ELR (cell line): ENCODE data around the gene BMP10.
A peak's percentile ranks its signal among the peaks of the same experiment; 100 is the strongest.

Experiments
- DNase-seq: peaks from one replicate; pipeline ENCODE4 v3.0.0-alpha.2; 2015; ENCODE audit warnings: low read depth

BMP10 gene

DNA sequence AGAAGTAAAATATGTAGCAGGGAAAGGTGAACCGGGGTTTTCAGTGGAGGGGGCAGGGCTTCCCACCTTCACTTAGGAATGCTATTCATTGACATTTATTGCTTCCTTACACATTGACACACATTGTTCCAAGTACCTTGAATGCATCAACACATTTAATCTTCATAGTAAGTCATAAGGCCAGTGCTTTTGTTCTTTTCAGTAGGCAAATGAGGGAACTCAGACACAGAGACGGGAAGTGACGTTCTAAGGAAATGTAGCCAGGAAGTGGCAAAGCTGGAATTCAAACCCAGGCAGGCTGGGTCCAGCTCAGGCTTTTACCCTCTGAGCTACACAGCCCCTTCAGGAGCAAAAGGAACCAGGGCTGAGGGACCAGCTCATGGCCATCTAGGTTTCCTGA, 20.7 kb downstream of the BMP10 start:
- no peak for DNase-seq

DNA sequence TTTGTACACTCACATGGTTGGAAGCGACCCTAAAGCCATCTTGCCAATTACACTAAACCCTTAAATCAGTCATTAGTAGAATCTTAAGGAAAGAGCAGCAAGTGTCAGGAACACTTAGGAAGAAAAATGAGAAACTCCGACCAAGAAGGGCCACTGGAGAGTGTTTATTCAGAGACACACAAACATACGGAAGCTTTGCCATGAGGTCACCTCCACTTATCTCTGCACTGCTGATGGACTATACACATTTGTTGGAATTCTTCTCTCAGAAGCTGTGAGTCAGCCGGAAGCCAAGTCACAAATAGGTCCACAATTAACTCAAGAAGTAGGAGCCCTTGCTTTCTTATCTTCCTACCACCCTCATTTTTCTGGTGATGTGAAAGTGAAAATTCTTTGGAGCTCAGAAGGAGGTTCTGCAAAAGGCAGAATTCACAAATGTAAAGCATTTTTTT, 21.6 kb downstream of the BMP10 start:
- peak; percentile 80 for DNase-seq

DNA sequence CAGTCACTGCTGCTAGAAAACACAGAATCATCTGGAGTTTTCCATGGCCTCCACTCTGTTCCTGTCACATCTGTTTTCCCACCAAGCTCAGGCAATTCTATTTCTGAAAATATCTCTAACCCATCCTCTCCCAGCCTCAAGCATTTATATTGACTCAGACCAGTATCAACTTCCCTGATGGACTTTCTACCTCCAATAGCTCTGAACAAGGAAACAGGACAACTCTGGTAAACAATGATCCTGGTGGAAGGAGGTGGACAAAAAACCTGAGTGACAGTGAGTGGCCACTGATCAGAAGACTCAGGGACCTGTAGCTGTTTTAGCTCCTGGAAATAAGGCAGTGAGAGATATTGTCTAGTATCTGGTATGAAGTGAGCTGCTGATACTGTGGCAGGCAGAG, 23.4 kb downstream of the BMP10 start:
- DNase-seq, result no peak

DNA sequence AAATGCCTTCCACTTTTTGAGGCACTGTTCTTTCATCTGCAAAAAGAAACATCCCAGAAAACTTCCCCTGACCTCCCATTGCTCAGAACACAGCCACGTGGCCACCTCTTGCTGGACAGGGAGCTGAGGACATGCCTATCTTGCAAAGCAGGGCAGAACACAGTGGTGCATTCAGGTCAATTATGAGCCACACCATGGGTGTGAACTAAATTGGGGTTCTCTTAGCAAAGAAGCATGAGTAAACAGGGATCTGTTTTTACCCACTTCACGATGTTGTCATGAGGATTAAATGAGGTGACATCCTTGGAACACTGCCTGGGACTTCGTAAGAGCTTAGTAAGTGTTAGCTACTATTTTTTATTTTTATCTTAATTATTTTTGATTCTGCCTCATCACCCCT, 25.1 kb downstream of the BMP10 start:
- no peak for DNase-seq

DNA sequence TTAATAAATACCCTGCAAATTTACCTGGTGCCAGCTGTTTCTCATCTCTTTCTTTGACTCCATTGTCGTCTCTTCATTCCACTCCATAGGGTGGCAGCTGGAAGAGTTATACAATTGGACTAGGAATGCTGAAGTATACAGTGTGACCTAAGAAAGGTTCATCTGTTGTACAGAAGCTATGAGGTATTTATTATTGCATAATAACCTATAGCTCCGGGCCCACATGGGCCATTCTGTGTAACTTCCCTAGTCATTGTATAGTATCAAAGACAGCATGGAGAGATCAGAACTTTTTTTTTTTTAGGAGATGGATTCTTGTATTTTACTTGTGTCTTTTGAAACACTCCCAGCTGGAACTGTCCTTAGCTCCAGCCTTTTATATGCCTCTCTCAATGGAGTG, 26.2 kb downstream of the BMP10 start:
- DNase-seq, result no peak

- peak; percentile 35 for DNase-seq
Measured at GRCh38 chr2:68839260-68839833, 31.9 kb downstream of the BMP10 start.

GRCh38 chr2:68838641-68839040, 32.6 kb downstream of the BMP10 start:
- peak; percentile 9 for DNase-seq

DNA sequence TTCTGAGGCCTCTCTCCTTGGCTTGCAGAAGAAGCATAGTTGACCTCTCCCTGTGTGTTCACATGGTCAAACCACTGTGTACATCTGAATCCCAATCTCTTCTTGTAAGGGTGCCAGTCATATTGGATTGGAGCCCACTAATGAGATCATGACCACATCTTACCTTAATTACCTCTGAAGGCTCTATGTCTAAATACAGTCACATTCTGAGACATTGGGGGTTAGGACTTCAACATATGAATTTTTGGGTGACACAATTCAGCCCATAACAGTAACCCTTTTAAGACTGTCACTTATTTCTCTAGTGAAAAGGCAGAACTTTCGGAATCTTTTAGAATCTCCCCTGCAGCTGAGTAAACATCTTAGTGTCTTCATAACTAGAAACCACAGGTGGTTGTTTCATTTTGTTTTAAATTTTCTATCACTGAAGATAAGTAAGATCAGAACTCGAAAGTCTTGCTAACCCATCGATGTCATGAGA, 33.3 kb downstream of the BMP10 start:
- no peak for DNase-seq

GRCh38 chr2:68837164-68837860, 33.9 kb downstream of the BMP10 start:
- peak; percentile 16 for DNase-seq

DNA sequence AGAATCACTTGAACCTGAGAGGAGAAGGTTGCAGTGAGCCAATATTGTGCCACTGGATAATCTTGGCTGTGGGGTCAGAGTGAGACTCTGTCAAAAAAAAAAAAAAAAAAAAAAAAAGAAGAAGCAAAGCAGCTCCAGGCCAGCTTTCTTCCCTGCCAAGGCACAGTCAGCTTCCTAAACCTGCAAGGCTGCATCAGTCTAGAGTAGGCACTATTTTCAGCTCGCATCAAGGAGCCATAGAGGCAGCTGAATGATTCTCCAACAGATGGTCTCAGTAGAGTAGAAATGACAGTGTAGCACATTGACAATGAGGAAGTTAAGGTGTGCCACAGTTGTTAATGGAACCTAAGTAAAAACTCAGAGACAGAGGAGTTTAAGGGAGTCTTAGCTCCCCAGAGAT, 35.6 kb downstream of the BMP10 start:
- DNase-seq, result no peak

GRCh38 chr2:68834737-68835376, 36.3 kb downstream of the BMP10 start:
- no peak for DNase-seq

DNA sequence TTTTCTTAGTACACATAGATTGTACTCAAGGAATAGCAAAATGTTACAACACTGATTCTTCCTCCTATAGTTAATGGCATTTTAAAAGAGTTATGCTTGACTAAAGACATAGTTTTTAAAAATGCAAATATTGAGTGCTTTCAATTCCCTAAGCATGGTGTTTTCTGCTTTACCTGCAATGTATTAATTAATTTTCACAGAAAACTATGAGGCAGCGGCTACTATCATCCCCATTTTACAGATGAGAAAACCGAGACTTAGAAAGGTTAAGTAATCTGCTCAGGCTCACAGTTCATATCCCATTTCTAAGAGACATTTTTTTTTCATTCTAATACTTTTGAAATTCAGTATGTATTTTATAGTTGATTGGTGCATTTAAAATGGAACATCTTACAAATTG, 38.0 kb downstream of the BMP10 start:
- DNase-seq, result no peak

- peak; percentile 60 for DNase-seq
Measured at GRCh38 chr2:68832233-68832869, 38.8 kb downstream of the BMP10 start.

DNA sequence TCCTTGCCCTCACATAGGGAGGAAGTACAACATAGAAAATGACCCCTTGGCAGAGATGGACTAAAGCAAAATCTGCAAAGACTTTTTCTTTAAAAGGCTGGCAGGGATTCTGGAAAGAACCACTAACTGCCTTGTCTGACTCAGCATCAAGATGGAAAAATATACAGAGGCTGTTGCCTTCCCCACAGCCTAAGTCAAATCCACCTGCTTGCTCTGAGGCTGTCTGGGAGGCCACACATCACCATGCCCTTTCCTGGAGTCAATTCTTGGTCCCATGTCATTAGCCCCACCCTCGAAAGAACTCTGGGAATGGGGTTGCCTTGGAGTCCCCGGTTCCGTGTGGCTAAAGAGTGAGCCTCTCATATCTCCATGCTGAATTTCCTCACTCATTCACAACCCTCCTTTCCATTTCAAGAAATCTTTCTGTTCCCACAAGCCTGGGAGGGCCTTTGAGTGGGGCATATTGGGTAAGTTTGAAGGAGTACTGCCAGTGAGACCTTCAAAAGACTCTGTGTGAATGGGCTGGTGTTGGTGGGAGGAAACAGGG, 39.4 kb downstream of the BMP10 start:
- peak; percentile 52 for DNase-seq

GRCh38 chr2:68829749-68830148, 41.4 kb downstream of the BMP10 start:
- no peak for DNase-seq

DNA sequence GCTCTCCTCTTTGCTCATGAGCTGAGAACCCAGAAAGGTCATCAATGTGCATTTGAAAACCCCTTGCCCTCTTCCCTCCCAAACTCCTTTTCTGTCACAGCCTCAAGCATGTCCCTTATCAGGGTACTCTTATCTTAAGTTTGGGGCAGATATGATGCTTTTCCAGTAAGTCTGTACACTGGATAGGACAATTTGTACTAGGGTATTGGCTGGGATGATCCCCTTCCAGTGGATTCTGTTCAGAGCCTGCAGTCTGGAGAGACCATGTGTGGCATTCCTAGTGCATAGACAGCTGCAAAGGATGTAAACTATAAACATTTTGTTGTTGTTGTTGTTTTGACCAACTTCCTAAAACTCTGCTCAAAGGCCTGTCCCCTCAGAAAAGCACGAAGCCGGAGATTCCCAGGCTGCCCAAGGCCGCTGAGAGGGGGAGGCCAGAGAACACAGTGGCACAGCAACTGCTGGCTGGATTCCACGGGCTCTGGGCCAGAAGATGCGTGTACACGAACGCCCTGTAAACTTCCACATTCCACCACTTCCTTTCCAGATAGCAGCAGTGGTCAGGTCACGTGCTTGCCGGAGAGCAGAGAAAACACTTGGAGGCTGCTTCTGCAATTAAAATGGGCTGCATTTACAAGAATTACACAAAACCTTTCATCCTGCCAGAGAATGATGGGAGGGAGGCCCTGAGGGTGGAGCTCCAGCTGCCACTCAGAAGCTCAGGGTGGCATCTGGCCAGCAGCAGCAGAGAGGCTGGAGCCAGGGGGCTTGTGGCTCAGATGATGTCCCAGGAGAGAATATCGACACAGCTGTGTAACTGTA, 42.1 kb downstream of the BMP10 start:
- DNase-seq, result peak; percentile 96

GRCh38 chr2:68827666-68828065, 43.5 kb downstream of the BMP10 start:
- DNase-seq, result no peak

GRCh38 chr2:68825866-68826265, 45.3 kb downstream of the BMP10 start:
- no peak for DNase-seq

- peak; percentile 89 for DNase-seq
Measured at GRCh38 chr2:68824831-68825230, 46.4 kb downstream of the BMP10 start.

DNA sequence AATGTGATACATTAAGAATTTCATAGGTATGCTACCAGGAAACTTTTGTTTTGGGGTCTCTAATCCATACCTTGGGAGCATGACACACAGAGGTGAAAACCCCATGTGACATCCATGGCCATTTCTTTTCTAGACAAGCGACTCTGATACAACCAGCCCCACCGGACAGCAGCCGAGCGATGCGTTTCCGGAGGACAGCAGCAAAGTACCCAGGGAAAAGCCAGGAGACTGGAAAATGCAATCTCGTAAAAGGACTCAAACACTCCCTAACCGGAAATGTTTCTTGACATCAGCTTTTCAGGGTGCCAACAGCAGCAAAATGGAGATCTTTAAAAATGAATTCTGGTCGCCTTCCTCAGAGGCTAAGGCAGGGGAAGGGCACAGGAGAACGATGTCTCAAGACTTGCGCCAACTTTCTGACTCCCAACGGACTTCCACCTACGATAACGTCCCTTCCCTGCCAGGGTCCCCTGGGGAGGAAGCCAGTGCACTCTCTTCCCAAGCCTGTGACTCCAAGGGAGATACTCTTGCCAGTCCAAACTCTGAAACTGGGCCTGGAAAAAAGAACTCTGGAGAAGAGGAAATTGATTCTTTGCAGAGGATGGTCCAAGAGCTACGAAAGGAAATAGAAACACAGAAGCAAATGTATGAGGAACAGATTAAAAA, 48.9 kb downstream of the BMP10 start:
- DNase-seq, result no peak

DNA sequence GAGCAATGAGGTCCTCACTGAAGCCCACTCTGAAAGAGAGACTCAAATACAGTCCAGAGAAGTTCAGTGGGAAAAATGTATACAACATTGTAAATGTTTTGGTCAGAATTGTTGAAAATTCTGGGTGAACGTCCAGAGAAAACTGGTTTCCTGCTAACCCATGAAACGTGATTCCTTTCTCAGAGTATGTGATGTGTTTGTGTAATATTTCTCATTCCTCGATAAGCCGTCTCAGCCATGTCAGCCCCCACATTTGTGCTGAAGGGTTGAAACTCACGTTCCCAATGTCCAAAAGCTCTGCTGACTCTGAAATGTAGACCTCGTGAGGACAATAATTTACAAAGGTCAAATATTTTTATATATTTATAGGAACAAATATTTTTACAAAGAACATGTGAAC, 51.6 kb downstream of the BMP10 start:
- no peak for DNase-seq
